Forelimb muscle (tissue), 1 donor: Measurements from ENCODE around the gene SLCO3A1. TPM values are rescaled to one million over a fixed set of nuclear protein-coding genes. Genes with fewer than 3 reads are reported as not detected.

Source experiments
- DNase-seq: peaks from one replicate; pipeline ENCODE4 v3.0.0-alpha.2; 2013; ENCODE audit warnings: low read depth
- polyA plus RNA-seq: library from polyadenylated mRNA; unstranded; fragments of 120-200 nt; gene quantifications from one replicate; pipeline ENCODE4 v1.2.1, GENCODE V29; 2013; ENCODE audit not compliant: insufficient read length

Gene SLCO3A1
- polyA plus RNA-seq, 1 donor, result 4.0 TPM

- DNase-seq, result no peak
Measured at GRCh38 chr15:91860498-91860897, 7.0 kb downstream of the SLCO3A1 start.

GRCh38 chr15:91861223-91861622, 7.7 kb downstream of the SLCO3A1 start:
- DNase-seq, result no peak

- no peak for DNase-seq
Measured at GRCh38 chr15:91862891-91863504, 9.5 kb downstream of the SLCO3A1 start.

- no peak for DNase-seq
Measured at GRCh38 chr15:91863621-91864255, 10.2 kb downstream of the SLCO3A1 start.

GRCh38 chr15:91864664-91865063, 11.2 kb downstream of the SLCO3A1 start:
- no peak for DNase-seq

- DNase-seq, result no peak
Measured at GRCh38 chr15:91865486-91865885, 12.0 kb downstream of the SLCO3A1 start.

- no peak for DNase-seq
Measured at GRCh38 chr15:91865950-91866349, 12.4 kb downstream of the SLCO3A1 start.

- DNase-seq, result no peak
Measured at GRCh38 chr15:91866371-91866905, 12.9 kb downstream of the SLCO3A1 start.

GRCh38 chr15:91866971-91867372, 13.5 kb downstream of the SLCO3A1 start:
- DNase-seq, result no peak

- DNase-seq, result no peak
Measured at GRCh38 chr15:91867581-91868026, 14.1 kb downstream of the SLCO3A1 start.

GRCh38 chr15:91870876-91871537, 17.5 kb downstream of the SLCO3A1 start:
- no peak for DNase-seq

- DNase-seq, result no peak
Measured at GRCh38 chr15:91871837-91872236, 18.3 kb downstream of the SLCO3A1 start.

- no peak for DNase-seq
Measured at GRCh38 chr15:91872356-91873137, 19.0 kb downstream of the SLCO3A1 start.

GRCh38 chr15:91873138-91873536, 19.6 kb downstream of the SLCO3A1 start:
- DNase-seq, result no peak

GRCh38 chr15:91874171-91874570, 20.7 kb downstream of the SLCO3A1 start:
- no peak for DNase-seq

- no peak for DNase-seq
Measured at GRCh38 chr15:91874992-91875660, 21.6 kb downstream of the SLCO3A1 start.

- no peak for DNase-seq
Measured at GRCh38 chr15:91876187-91876586, 22.7 kb downstream of the SLCO3A1 start.

- no peak for DNase-seq
Measured at GRCh38 chr15:91878319-91878870, 24.9 kb downstream of the SLCO3A1 start.

- DNase-seq, result no peak
Measured at GRCh38 chr15:91879158-91879557, 25.6 kb downstream of the SLCO3A1 start.

- DNase-seq, result no peak
Measured at GRCh38 chr15:91880373-91880772, 26.9 kb downstream of the SLCO3A1 start.
